ENCODE measurements around the gene MCC. TPM values are rescaled to one million over a fixed set of nuclear protein-coding genes. Genes with fewer than 3 reads are reported as not detected.

The MCC gene
- total and polyA plus RNA-seq, 2 donors from 2014 or later, result 2.4 to 20.6 TPM

GRCh38 chr5:113195251-113195650 lies 293.0 kb downstream of the MCC start:
- intact Hi-C loops (cut with DNase I), result no loop called here
- Histone ChIP-seq H3K4me1 (ENCODE audit: control insufficient read depth in 2 of 3, insufficient read depth in 2 of 3, low read depth in 1 of 3, low read length in 3 of 3) (peaks cover 0 to 3% (median 0%) of the 10 kb centered on the region in 3 donors), H3K36me3 (ENCODE audit: control insufficient read depth in 2 of 3, insufficient read depth in 3 of 3, low read length in 3 of 3) (no peaks in the 10 kb centered on the region), H3K27ac (ENCODE audit: low read depth in 2 of 2, low read length in 2 of 2) (no peak overlapping the region), H3K4me3 (ENCODE audit: low read length in 3 of 3) (no peak overlapping the region), H3K9ac (ENCODE audit: low read length in 3 of 3) (no peak overlapping the region), H3K9me3 (ENCODE audit: control insufficient read depth in 2 of 3, insufficient read depth in 1 of 3, low read length in 3 of 3) (peaks cover 0 to 5% (median 0%) of the 10 kb centered on the region in 3 donors), H3K27me3 (ENCODE audit: control insufficient read depth, insufficient read depth, low read length) (no peaks in the 10 kb centered on the region)
- FAIRE-seq (no peak), DNase-seq (no peak)
- no peak for TF ChIP-seq CTCF (IDR thresholded peaks at IDR 0.05; ENCODE audit: borderline replicate concordance, extremely low read depth, insufficient read depth)

GRCh38 chr5:113194591-113194990 lies 293.7 kb downstream of the MCC start:
- Histone ChIP-seq H3K27me3 (ENCODE audit: control insufficient read depth, insufficient read depth, low read length) (no peaks in the 10 kb centered on the region), H3K36me3 (ENCODE audit: control insufficient read depth in 2 of 3, insufficient read depth in 3 of 3, low read length in 3 of 3) (no peaks in the 10 kb centered on the region), H3K27ac (ENCODE audit: low read depth in 2 of 2, low read length in 2 of 2) (no peak overlapping the region), H3K4me1 (ENCODE audit: control insufficient read depth in 2 of 3, insufficient read depth in 2 of 3, low read depth in 1 of 3, low read length in 3 of 3) (peaks cover 0 to 2% (median 0%) of the 10 kb centered on the region in 3 donors), H3K9me3 (ENCODE audit: control insufficient read depth in 2 of 3, insufficient read depth in 1 of 3, low read length in 3 of 3) (peaks cover 0 to 5% (median 0%) of the 10 kb centered on the region in 3 donors), H3K4me3 (ENCODE audit: low read length in 3 of 3) (no peak overlapping the region), H3K9ac (ENCODE audit: low read length in 3 of 3) (no peak overlapping the region)
- FAIRE-seq (no peak), DNase-seq (no peak)
- intact Hi-C loops (cut with DNase I), result no loop called here
- no peak for TF ChIP-seq CTCF (IDR thresholded peaks at IDR 0.05; ENCODE audit: borderline replicate concordance, extremely low read depth, insufficient read depth)

- DNase-seq (no peak), FAIRE-seq (no peak)
- no peak overlapping the region for H3K4me3 ChIP-seq (ENCODE audit: low read length in 3 of 3)
- no peak for TF ChIP-seq CTCF (IDR thresholded peaks at IDR 0.05; ENCODE audit: borderline replicate concordance, extremely low read depth, insufficient read depth)
- H3K36me3 ChIP-seq (ENCODE audit: control insufficient read depth in 2 of 3, insufficient read depth in 3 of 3, low read length in 3 of 3), result no peaks in the 10 kb centered on the region
- no peak overlapping the region for H3K27ac ChIP-seq (ENCODE audit: low read depth in 2 of 2, low read length in 2 of 2)
- H3K27me3 ChIP-seq (ENCODE audit: control insufficient read depth, insufficient read depth, low read length), result no peaks in the 10 kb centered on the region
- H3K4me1 ChIP-seq (ENCODE audit: control insufficient read depth in 2 of 3, insufficient read depth in 2 of 3, low read depth in 1 of 3, low read length in 3 of 3), result peaks cover 0 to 2% (median 0%) of the 10 kb centered on the region in 3 donors
- intact Hi-C loops (cut with DNase I), result no loop called here
- H3K9ac ChIP-seq (ENCODE audit: low read length in 3 of 3), result no peak overlapping the region
- peaks cover 0 to 5% (median 0%) of the 10 kb centered on the region in 3 donors for H3K9me3 ChIP-seq (ENCODE audit: control insufficient read depth in 2 of 3, insufficient read depth in 1 of 3, low read length in 3 of 3)
Measured at GRCh38 chr5:113194125-113194524, 294.1 kb downstream of the MCC start.

Data from kidney (tissue), 14 donors.